Aorta (tissue), 5 donors: ENCODE results near the gene SNCA. TPM values are rescaled to one million over a fixed set of nuclear protein-coding genes. Genes with fewer than 3 reads are reported as not detected.

Experiments used
- ATAC-seq: fragments of 200-7000 bp; cut with Tn5 transposase; one replicate; pipeline ENCODE4 v1.9.1; 2022; ENCODE audit warnings: moderate library complexity; ENCODE audit not compliant: low FRiP score
- DNase-seq, 2 donors: peaks; one replicate each; pipeline ENCODE4 v3.0.0-alpha.2; 2020
- H3K27ac ChIP-seq, 2 donors: one replicate each; pipeline ENCODE4 v1.5.1; 2013; ENCODE audit warnings: low read length in 2 of 2, mild to moderate bottlenecking in 2 of 2, moderate library complexity in 2 of 2, control low read depth in 1 of 2, inconsistent platforms in 1 of 2, low read depth in 1 of 2
- H3K27me3 ChIP-seq, 2 donors: one replicate each; pipeline ENCODE4 v1.6.1; 2013; ENCODE audit warnings: control low read depth in 1 of 2, low read length in 1 of 2, mild to moderate bottlenecking in 1 of 2, moderate library complexity in 1 of 2; ENCODE audit not compliant: insufficient read depth in 2 of 2, control insufficient read depth in 1 of 2
- H3K36me3 ChIP-seq, 2 donors: one replicate each; pipeline ENCODE4 v1.6.1; 2013; ENCODE audit warnings: control low read depth in 1 of 2, low read length in 1 of 2, mild to moderate bottlenecking in 1 of 2; ENCODE audit not compliant: insufficient read depth in 2 of 2, control insufficient read depth in 1 of 2
- H3K4me1 ChIP-seq, 2 donors: one replicate each; pipeline ENCODE4 v1.6.1; 2013; ENCODE audit warnings: low read length in 2 of 2, control low read depth in 1 of 2, mild to moderate bottlenecking in 1 of 2, moderate library complexity in 1 of 2; ENCODE audit not compliant: insufficient read depth in 2 of 2, control insufficient read depth in 1 of 2
- H3K4me3 ChIP-seq, 2 donors: one replicate each; pipeline ENCODE4 v1.5.1; 2013; ENCODE audit warnings: low read length in 2 of 2, control low read depth in 1 of 2, mild to moderate bottlenecking in 1 of 2
- H3K9me3 ChIP-seq: one replicate; pipeline ENCODE4 v1.6.1; 2013; ENCODE audit warnings: mild to moderate bottlenecking, low read length; ENCODE audit not compliant: control insufficient read depth
- WGBS, 2 donors: extraction: QIAGEN DNeasy Blood & Tissue Kit; methylation state at CpG; one replicate each; pipeline ENCODE4 v1.1.7; 2013; 5-methylcytosine and 5-hydroxymethylcytosine counted together
- intact Hi-C, 2 donors: fragments of 100-400 bp; cut with DNase I; formaldehyde crosslinking; loops; one replicate each; pipeline versions ENCODE4 v1.14.2 to v1.15.0; 2022
- polyA plus RNA-seq, 2 donors: library from polyadenylated mRNA; stranded (reverse); fragments of 200-250 nt; gene quantifications; one replicate each; pipeline ENCODE4 v1.2.3, GENCODE V29; 2013
- total RNA-seq, 2 donors: library from RNA; stranded (reverse); fragmentation: NEBNext Ultra II Directional; extraction: Animal tissue kit (Norgen Biotek cat#: 25700); gene quantifications; one replicate each; pipeline ENCODE4 v1.2.1, GENCODE V29; 2021
- donor health status: healthy with polysubstance abuse.
- donor health status: Bipolar disorder and iron deficiency.
- donor health status: DM: no; HTN: no; CAD: no.
- donor health status: DM: no; HTN: no; CAD: no.
- donor health status: DM: yes; HTN: yes; CAD: no.

The SNCA gene
- total and polyA plus RNA-seq, 4 donors = 4.2 to 12.6 (median 9.0) TPM

- Histone ChIP-seq H3K4me3 (no peak overlapping the region), H3K9me3 (no peaks in the 10 kb centered on the region), H3K27ac (no peak overlapping the region), H3K36me3 (no peaks in the 10 kb centered on the region), H3K4me1 (no peaks in the 10 kb centered on the region), H3K27me3 (no peaks in the 10 kb centered on the region)
- intact Hi-C loops = no loop called here
- DNase-seq (no peak), ATAC-seq (no peak)
- WGBS, 2 donors = 93 to 100% methylated on average over 1 of the region's 1 CpG
These were observed 121.3 kb downstream of the SNCA start for GRCh38 chr4:89715631-89716030.

- Histone ChIP-seq H3K9me3 (no peaks in the 10 kb centered on the region), H3K27me3 (no peaks in the 10 kb centered on the region), H3K4me3 (no peak overlapping the region), H3K36me3 (no peaks in the 10 kb centered on the region), H3K27ac (no peak overlapping the region), H3K4me1 (no peaks in the 10 kb centered on the region)
- ATAC-seq = no peak
- intact Hi-C loops = no loop called here
- WGBS, 2 donors = 76 to 84% methylated on average over 4 of the region's 4 CpGs
- no peak for DNase-seq
These were observed 124.1 kb downstream of the SNCA start for GRCh38 chr4:89712827-89713226.

GRCh38 chr4:89712141-89712540 is 124.8 kb downstream of the SNCA start:
- intact Hi-C loops = no loop called here
- H3K27me3 ChIP-seq = no peaks in the 10 kb centered on the region
- H3K36me3 ChIP-seq = no peaks in the 10 kb centered on the region
- no peak overlapping the region for H3K4me3 ChIP-seq
- 3 to 5% methylated on average over 2 of the region's 2 CpGs for WGBS, 2 donors
- no peak overlapping the region for H3K27ac ChIP-seq
- ATAC-seq = no peak
- no peaks in the 10 kb centered on the region for H3K9me3 ChIP-seq
- DNase-seq = no peak
- no peaks in the 10 kb centered on the region for H3K4me1 ChIP-seq

DNA sequence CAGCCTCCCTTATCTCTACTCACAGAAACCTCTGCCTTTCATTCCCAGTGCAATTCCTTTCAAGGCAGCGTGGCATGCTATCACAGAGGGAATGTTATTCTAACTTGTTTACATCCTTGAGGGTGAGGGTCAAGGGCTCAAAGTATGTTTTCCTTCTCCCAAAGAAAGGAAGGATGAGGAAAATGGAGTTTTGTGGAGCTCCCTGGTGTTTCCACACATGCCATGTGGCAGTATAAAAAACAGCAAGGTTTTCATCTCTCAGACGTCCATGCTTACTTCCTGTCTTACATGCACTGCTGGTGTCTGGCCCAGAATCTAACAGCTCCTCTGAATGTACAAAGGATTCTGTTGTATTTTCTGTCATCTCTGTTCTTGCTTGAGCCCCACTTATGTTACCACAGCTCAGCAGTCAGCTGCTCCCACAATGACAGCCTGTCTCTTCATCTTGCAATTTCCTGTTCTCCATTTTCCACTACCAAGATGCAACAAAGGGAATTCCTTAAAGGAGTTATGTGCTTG is 128.0 kb downstream of the SNCA start:
- Histone ChIP-seq H3K4me3 (no peak overlapping the region), H3K27me3 (no peaks in the 10 kb centered on the region), H3K36me3 (no peaks in the 10 kb centered on the region), H3K27ac (no peak overlapping the region), H3K9me3 (no peaks in the 10 kb centered on the region), H3K4me1 (no peaks in the 10 kb centered on the region)
- ATAC-seq (no peak), DNase-seq (no peak)
- 14 to 17% methylated on average over 2 of the region's 2 CpGs for WGBS, 2 donors
- intact Hi-C loops = no loop called here

GRCh38 chr4:89707467-89707866 is 129.5 kb downstream of the SNCA start:
- ATAC-seq (no peak), DNase-seq (no peak)
- Histone ChIP-seq H3K27ac (no peak overlapping the region), H3K4me1 (no peaks in the 10 kb centered on the region), H3K36me3 (no peaks in the 10 kb centered on the region), H3K9me3 (no peaks in the 10 kb centered on the region), H3K4me3 (no peak overlapping the region), H3K27me3 (no peaks in the 10 kb centered on the region)
- WGBS, 2 donors = 88 to 89% methylated on average over 5 of the region's 5 CpGs
- intact Hi-C loops = no loop called here

GRCh38 chr4:89704651-89705395 is 132.1 kb downstream of the SNCA start:
- Histone ChIP-seq H3K4me1 (no peaks in the 10 kb centered on the region), H3K9me3 (peaks cover 2% of the 10 kb centered on the region), H3K36me3 (no peaks in the 10 kb centered on the region), H3K27me3 (no peaks in the 10 kb centered on the region), H3K27ac (no peak overlapping the region), H3K4me3 (no peak overlapping the region)
- ATAC-seq (no peak), DNase-seq (no peak)
- intact Hi-C loops = no loop called here
- 86 to 91% methylated on average over 2 of the region's 2 CpGs for WGBS, 2 donors

DNA sequence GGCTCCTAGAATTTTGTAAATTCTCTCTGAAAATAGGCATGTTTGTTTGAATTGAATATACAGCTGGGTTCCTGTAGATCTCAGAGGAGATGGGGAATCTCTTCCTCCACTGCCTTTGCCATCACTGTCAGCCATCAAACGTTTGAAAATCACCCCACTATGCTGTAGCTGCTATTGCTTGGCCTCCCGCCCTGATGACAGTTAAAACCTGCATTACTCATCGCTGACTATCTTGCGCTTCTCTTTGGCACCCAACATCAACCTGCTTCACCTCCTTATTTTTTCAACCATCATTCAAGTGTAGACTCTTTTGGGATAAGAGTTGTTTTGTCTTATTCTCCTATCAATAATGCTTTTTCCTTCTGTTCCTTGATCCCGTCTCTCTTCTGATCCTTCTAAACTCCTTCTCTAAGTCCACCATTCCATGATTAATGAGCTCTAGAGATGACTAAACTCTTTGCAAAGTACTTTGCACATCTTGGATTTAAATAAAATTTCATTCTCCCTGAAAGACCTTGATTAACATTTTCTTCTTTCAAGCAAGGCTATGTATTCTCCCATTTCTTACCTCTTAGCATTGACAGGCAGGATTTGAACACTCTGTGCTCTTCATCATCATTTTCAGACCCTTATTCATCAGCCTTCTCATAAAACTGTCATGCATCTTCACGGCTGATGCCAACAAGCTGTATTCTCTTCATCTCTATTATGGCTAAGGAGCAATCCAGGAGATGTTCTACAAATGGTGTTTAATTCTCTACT is 133.0 kb downstream of the SNCA start:
- Histone ChIP-seq H3K36me3 (no peaks in the 10 kb centered on the region), H3K27me3 (no peaks in the 10 kb centered on the region), H3K4me3 (no peak overlapping the region), H3K4me1 (no peaks in the 10 kb centered on the region), H3K27ac (no peak overlapping the region), H3K9me3 (peaks cover 2% of the 10 kb centered on the region)
- WGBS, 2 donors = 73 to 75% methylated on average over 6 of the region's 6 CpGs
- DNase-seq = no peak
- intact Hi-C loops = no loop called here
- no peak for ATAC-seq

DNA sequence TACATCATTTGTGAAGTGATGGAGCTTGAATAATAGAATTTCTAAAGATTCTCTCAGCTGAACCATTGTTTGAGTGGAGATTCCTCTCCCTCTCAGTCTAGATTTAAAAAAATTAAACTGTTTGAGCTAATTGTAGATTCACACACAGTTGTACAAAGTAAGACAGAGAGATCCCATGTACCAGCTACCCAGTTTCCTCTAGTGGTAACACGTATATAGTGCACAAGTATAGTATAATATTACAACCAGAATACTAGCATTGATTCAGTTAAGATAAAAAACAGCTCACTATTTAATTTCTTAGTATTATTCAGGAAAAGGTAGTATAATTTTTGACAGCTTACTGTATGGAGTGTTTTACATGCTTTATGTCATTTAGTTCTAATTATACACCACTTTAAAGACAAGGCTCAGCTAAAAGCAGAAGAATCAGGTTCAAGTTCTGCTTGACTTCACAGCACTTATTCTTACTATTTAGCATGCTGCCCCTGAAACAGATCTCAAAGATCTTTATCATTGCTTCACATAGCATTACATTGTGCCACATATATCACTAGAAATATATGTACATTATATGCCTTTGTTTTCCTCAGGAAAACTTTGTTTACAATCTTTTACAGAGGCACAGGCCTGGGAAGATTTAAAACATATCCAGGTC is 136.1 kb downstream of the SNCA start:
- ATAC-seq (no peak), DNase-seq (no peak)
- Histone ChIP-seq H3K36me3 (no peaks in the 10 kb centered on the region), H3K27ac (no peak overlapping the region), H3K4me3 (no peak overlapping the region), H3K9me3 (peaks cover 2% of the 10 kb centered on the region), H3K4me1 (no peaks in the 10 kb centered on the region), H3K27me3 (no peaks in the 10 kb centered on the region)
- WGBS, 2 donors = 53 to 63% methylated on average over 1 of the region's 1 CpG
- intact Hi-C loops = no loop called here
